Measurements from ENCODE around the gene YWHAB. TPM values are rescaled to one million over a fixed set of nuclear protein-coding genes. Genes with fewer than 3 reads are reported as not detected.

Gene YWHAB
- total and polyA plus RNA-seq, 2 of the 4 experiments (the other 2 are of a cell fraction) = 78.0 to 102 TPM

DNA sequence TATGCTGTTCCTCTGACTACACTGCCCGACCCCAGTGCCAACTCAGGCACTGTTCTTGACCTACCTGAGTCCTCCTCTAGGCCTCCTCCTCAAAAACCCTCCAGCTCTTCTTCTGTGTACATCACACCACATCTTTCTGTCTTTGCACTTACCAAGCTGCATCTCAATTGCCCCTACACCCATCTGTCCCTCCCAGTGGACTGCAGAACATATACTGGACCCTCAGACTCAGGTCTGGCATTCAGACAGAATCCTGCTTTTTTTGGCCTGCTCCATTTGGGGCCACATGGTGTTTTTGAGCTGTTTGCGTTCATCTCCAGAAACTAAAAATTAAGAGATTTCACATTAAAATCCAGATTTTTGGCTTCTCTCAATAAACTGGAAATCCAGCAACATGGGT is 23.2 kb upstream of the YWHAB start:
- no peak overlapping the region for H3K4ac ChIP-seq (ENCODE audit: low read depth, low read length)
- intact Hi-C loops (cut with micrococcal nuclease) = no loop called here

More for the DNA sequence above, 23.2 kb upstream of the YWHAB start:
- Histone ChIP-seq H3K4me1 (ENCODE audit: control insufficient read depth, insufficient read depth, low read length) (0 out of 2 replicates have a peak, but pooled peaks cover 2% of the 10 kb centered on the region), H3K23ac (ENCODE audit: low read depth, low read length) (no peak overlapping the region), H3K18ac (ENCODE audit: low read depth, low read length) (no peak overlapping the region), H4K5ac (ENCODE audit: low read depth, low read length) (no peak overlapping the region), H3K4me3 (ENCODE audit: insufficient read depth, low read depth, low read length) (no peak overlapping the region), H2BK5ac (ENCODE audit: low read depth, low read length, poor library complexity, severe bottlenecking) (no peak overlapping the region), H3K14ac (replicated peaks; ENCODE audit: low read depth, low read length) (no peak overlapping the region), H4K20me1 (ENCODE audit: insufficient read depth, low read length) (no peaks in the 10 kb centered on the region), H3K9me1 (ENCODE audit: insufficient read depth, low read length) (no peaks in the 10 kb centered on the region), H2AFZ (replicated peaks; ENCODE audit: low read length, poor library complexity) (no peak overlapping the region), H3K27ac (ENCODE audit: insufficient read depth, low read length) (no peak overlapping the region), H3K4me2 (ENCODE audit: low read depth, low read length) (no peak overlapping the region), H2BK15ac (ENCODE audit: low read depth, low read length) (no peak overlapping the region), H4K8ac (ENCODE audit: low read depth in 2 of 2, low read length in 2 of 2) (no peak overlapping the region), H2AK9ac (replicated peaks; ENCODE audit: low read depth, low read length, poor library complexity) (peak overlapping the region; percentile 63), H3K56ac (ENCODE audit: extremely low read depth, insufficient read depth, low read length) (no peak overlapping the region), H3K9me3 (ENCODE audit: control insufficient read depth, insufficient read depth, low read length) (no peaks in the 10 kb centered on the region), H2BK120ac (ENCODE audit: low read depth, low read length) (no peak overlapping the region), H3K36me3 (ENCODE audit: control insufficient read depth, insufficient read depth, low read length) (no peaks in the 10 kb centered on the region), H4K91ac (ENCODE audit: insufficient read depth, low read depth, low read length) (no peak overlapping the region), H3K79me1 (ENCODE audit: low read depth in 1 of 2, low read length in 2 of 2) (no peaks in the 10 kb centered on the region), H2AK5ac (ENCODE audit: low read depth, low read length) (no peak overlapping the region), H2BK20ac (ENCODE audit: low read depth, low read length) (no peak overlapping the region), H3K9ac (ENCODE audit: low read depth, low read length) (no peak overlapping the region), H3K27me3 (ENCODE audit: control insufficient read depth, insufficient read depth, low read length) (peaks cover 14% of the 10 kb centered on the region)
- ChIA-PET POLR2A (ENCODE audit: unreplicated experiment) (no interaction called here), CTCF (no interaction called here)
- ATAC-seq (ENCODE audit: low read depth) = no peak
- WGBS, 2 experiments (ENCODE audit: extremely low coverage in 2 of 2, insufficient read length in 1 of 2) = 86% methylated on average over 2 of the region's 2 CpGs; no CpG with 5 or more reads in 1 of the 2 experiments
- DNase-seq = no peak
- no TSS peak for BruUV-seq (replicated peaks)
- no peak for TF ChIP-seq MAFK (IDR thresholded peaks at IDR 0.05; ENCODE audit: low read depth, low read length)
- no peak for TF ChIP-seq MXI1 (IDR thresholded peaks at IDR 0.05; ENCODE audit: borderline replicate concordance, low read depth, low read length)
- TF ChIP-seq, protein P1, sequence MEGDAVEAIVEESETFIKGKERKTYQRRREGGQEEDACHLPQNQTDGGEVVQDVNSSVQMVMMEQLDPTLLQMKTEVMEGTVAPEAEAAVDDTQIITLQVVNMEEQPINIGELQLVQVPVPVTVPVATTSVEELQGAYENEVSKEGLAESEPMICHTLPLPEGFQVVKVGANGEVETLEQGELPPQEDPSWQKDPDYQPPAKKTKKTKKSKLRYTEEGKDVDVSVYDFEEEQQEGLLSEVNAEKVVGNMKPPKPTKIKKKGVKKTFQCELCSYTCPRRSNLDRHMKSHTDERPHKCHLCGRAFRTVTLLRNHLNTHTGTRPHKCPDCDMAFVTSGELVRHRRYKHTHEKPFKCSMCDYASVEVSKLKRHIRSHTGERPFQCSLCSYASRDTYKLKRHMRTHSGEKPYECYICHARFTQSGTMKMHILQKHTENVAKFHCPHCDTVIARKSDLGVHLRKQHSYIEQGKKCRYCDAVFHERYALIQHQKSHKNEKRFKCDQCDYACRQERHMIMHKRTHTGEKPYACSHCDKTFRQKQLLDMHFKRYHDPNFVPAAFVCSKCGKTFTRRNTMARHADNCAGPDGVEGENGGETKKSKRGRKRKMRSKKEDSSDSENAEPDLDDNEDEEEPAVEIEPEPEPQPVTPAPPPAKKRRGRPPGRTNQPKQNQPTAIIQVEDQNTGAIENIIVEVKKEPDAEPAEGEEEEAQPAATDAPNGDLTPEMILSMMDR (conservative IDR thresholded peaks at IDR 0.05; ENCODE audit: low read depth, low read length) = no peak
- TF ChIP-seq NFE2L2 (IDR thresholded peaks at IDR 0.05; ENCODE audit: low read depth, low read length) = no peak
- no peak for TF ChIP-seq BHLHE40 (IDR thresholded peaks at IDR 0.05; ENCODE audit: low read depth, low read length)
- TF ChIP-seq RAD21 (IDR thresholded peaks at IDR 0.05; ENCODE audit: low read length) = no peak
- TF ChIP-seq SMC3 (IDR thresholded peaks at IDR 0.05; ENCODE audit: low read depth, low read length) = no peak
- no peak for TF ChIP-seq MAZ (IDR thresholded peaks at IDR 0.05; ENCODE audit: borderline replicate concordance, low read depth, low read length)
- no peak for TF ChIP-seq RFX5 (IDR thresholded peaks at IDR 0.05; ENCODE audit: low read depth, low read length)
- no peak for TF ChIP-seq CHD1 (IDR thresholded peaks at IDR 0.05; ENCODE audit: low read depth, low read length)
- dilution Hi-C loops (cut with HindIII; ENCODE audit: low sequenced_read_pairs, unreplicated experiment) = no loop called here
- in situ Hi-C loops (cut with MboI; ENCODE audit: low sequenced_read_pairs) = loop anchor here (10.0 to 25.0 kb wide), 2 partner anchors 177 to 475 kb away; no protein-coding TSS in a partner anchor

All from IMR-90 (cell line).